Astrocyte of the spinal cord (primary cell): ENCODE results near the gene MCM6.

Source experiments
- DNase-seq: peaks from one replicate; pipeline ENCODE4 v3.0.0; 2011; ENCODE audit warnings: low read depth, low spot score
- H3K4me3 ChIP-seq: 2 replicates; pipeline ENCODE4 v1.5.1; 2011; ENCODE audit warnings: low read depth, mild to moderate bottlenecking, low read length, moderate library complexity
- CTCF ChIP-seq: IDR thresholded peaks from 2 replicates; pipeline ENCODE4 v1.5.1; 2012; ENCODE audit warnings: low read depth, mild to moderate bottlenecking, low read length, inconsistent platforms
- in situ Hi-C: cut with HindIII; loops from 2 replicates; pipeline ENCODE4 v1.10.0; 2017; ENCODE audit warnings: low sequenced_read_pairs

MCM6 gene

DNA sequence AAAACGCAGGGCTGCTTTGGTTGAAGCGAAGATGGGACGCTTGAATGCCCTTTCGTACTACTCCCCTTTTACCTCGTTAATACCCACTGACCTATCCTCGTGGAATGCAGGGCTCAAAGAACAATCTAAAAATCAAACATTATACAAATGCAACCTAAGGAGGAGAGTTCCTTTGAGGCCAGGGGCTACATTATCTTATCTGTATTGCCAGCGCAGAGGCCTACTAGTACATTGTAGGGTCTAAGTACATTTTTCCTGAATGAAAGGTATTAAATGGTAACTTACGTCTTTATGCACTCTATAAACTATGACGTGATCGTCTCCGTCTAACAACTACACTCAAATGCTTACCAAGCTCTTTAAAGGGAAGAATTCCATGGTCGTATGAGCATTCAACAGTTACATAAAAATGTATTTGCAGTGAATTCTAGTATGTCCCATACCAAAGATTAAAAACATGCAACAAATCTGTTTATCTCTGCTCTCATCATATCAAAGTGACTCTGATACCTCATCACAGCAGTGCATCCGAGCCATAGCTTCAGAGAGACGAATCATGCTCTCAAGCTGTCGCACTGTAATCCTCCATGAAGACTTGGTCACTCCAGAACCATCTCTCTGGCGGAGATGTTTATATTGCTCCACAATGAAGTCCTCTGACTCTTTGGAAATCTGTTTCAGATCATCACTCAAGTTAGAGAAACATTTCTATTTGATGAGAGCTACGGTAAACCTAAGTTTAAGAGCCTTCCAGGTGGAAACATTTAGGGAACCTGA is 25.2 kb downstream of the MCM6 start:
- no peak overlapping the region for H3K4me3 ChIP-seq
- in situ Hi-C loops = no loop called here
- TF ChIP-seq CTCF = no peak
- DNase-seq = no peak

GRCh38 chr2:135849087-135849486 is 27.2 kb downstream of the MCM6 start:
- in situ Hi-C loops = no loop called here
- H3K4me3 ChIP-seq = no peak overlapping the region
- no peak for TF ChIP-seq CTCF
- DNase-seq = no peak

DNA sequence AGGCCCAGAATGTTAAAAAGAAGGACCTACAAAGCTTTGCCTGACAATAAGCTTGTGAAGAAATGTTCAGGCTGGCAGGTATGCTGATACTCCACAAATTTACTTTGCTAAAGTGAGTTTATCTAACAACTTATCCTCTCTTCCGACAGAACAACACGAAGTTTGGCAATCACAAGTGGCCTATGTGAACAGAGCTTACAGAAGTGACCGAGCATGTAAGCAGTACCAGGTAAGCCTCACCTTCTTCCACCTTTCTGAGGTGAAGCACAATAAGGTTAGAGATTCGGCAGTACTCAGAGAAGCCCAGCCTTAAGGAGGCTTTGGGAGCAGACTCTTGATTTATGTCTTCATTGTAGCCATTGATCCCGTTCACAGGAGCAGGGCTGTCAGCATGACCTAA is 30.2 kb downstream of the MCM6 start:
- no peak for DNase-seq
- no peak overlapping the region for H3K4me3 ChIP-seq
- in situ Hi-C loops = no loop called here
- no peak for TF ChIP-seq CTCF

- TF ChIP-seq CTCF = no peak
- no peak for DNase-seq
- in situ Hi-C loops = no loop called here
- no peak overlapping the region for H3K4me3 ChIP-seq
Observed at GRCh38 chr2:135845257-135845656, 31.0 kb downstream of the MCM6 start.

DNA sequence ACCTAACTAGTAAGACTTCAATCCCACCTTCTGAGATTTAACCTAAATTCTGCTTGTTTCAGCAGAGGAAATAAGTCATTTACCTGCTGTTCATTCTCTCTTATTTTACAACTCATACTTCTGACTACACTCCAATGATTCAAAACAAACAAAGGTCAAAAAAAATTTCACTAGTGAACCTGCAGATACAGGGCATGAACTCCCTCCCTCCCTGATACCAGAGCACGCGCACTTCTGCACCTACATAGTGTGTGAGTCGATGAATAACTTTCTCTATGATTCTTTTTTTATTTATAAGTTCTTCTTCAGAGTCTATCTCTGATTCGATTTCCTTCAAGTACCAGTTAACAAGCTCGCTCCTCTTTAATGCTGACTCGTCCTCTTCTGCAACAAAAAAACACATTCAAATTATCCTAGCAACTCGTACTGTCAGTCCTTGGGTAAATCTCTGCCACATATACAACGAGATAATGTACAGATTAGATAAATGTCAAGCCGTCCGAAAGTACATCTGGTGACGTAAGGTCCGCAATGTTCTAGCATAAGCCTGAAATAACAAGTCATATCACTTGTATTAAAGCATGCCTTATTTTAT is 31.8 kb downstream of the MCM6 start:
- in situ Hi-C loops = no loop called here
- no peak for TF ChIP-seq CTCF
- no peak for DNase-seq

GRCh38 chr2:135843671-135844070 is 32.6 kb downstream of the MCM6 start:
- DNase-seq = no peak
- no peak overlapping the region for H3K4me3 ChIP-seq
- TF ChIP-seq CTCF = no peak
- in situ Hi-C loops = no loop called here

More for the DNA sequence above, 31.8 kb downstream of the MCM6 start:
- H3K4me3 ChIP-seq = no peak overlapping the region
